K562 (cell line): ENCODE results near the gene DOK3. TPM values are rescaled to one million over a fixed set of nuclear protein-coding genes. Genes with fewer than 3 reads are reported as not detected.

Experiments
- DACH1 ChIP-seq: fragments of 450-650 bp; IDR thresholded peaks from 2 replicates; pipeline ENCODE4 v1.6.1; 2018; ENCODE audit not compliant: partially characterized antibody
- FIP1L1 ChIP-seq: fragments of 200-400 bp; formaldehyde crosslinking; IDR thresholded peaks from 2 replicates; pipeline ENCODE4 v1.6.1; 2018; ENCODE audit warnings: mild to moderate bottlenecking, low read depth, low read length; ENCODE audit not compliant: poor library complexity, severe bottlenecking
- HIVEP1 ChIP-seq: fragments of 250-450 bp; sonication (Bioruptor Pico); IDR thresholded peaks from 2 replicates; pipeline ENCODE4 v1.4.0; 2020; ENCODE audit warnings: mild to moderate bottlenecking
- KLF1 ChIP-seq: fragments of 450-650 bp; IDR thresholded peaks from 2 replicates; pipeline ENCODE4 v1.6.1; 2016; ENCODE audit warnings: missing genetic modification characterization, missing compliant biosample characterization
- OTX1 ChIP-seq: fragments of 450-650 bp; formaldehyde crosslinking; IDR thresholded peaks from 2 replicates; pipeline ENCODE4 v1.4.0; 2022; ENCODE audit warnings: mild to moderate bottlenecking
- RBM22 ChIP-seq: fragments of 200-400 bp; formaldehyde crosslinking; IDR thresholded peaks from 2 replicates; pipeline ENCODE4 v1.6.1; 2018; ENCODE audit warnings: low read length, low read depth; ENCODE audit not compliant: poor library complexity, severe bottlenecking
- TCF7 ChIP-seq: sonication (generic); IDR thresholded peaks from 2 replicates; pipeline ENCODE4 v1.6.1; 2016; ENCODE audit warnings: antibody characterized with exemption, borderline replicate concordance
- TEAD1 ChIP-seq, 2 experiments: fragments of 450-650 bp in 1 of 2; sonication (generic) in 1 of 2; formaldehyde crosslinking; IDR thresholded peaks; 2 replicates each; pipeline versions ENCODE4 v1.4.0 to v1.8.0; 2020 to 2022; ENCODE audit warnings: mild to moderate bottlenecking in 2 of 2, missing genetic modification reagents in 1 of 2
- ZNF232 ChIP-seq: sonication (generic); formaldehyde crosslinking; IDR thresholded peaks from 2 replicates; pipeline ENCODE4 v1.8.0; 2022; ENCODE audit warnings: mild to moderate bottlenecking, missing genetic modification reagents
- ZNF316 ChIP-seq: fragments of 450-650 bp; IDR thresholded peaks from 2 replicates; pipeline ENCODE4 v1.6.1; 2016
- ZNF586 ChIP-seq: fragments of 450-650 bp; formaldehyde crosslinking; conservative IDR thresholded peaks from 2 replicates; pipeline ENCODE4 v1.4.0; 2020; ENCODE audit warnings: mild to moderate bottlenecking, moderate library complexity
- ZNF75A ChIP-seq: fragments of 450-650 bp; formaldehyde crosslinking; IDR thresholded peaks from 2 replicates; pipeline ENCODE4 v1.4.0; 2020; ENCODE audit warnings: mild to moderate bottlenecking
- polyA plus RNA-seq, 8 experiments: library from polyadenylated mRNA; depleted of rRNA in 4 of 8; stranded (reverse) in 5 of 8; unstranded in 3 of 8; fragments of >200 nt; fragmentation: Nextera tagmentation in 2 of 8; fragmentation: Illumina TruSeq in 1 of 8; extraction: Ambion mirVana in 2 of 8; extraction: Trizol in 1 of 8; gene quantifications; 2 replicates each; pipeline versions ENCODE4 v1.2.1 to v1.2.3, GENCODE V29; 2011 to 2014; ENCODE audit warnings: inconsistent platforms in 1 of 8, missing spikeins in 1 of 8
- total RNA-seq, 7 experiments: library from RNA; depleted of rRNA in 6 of 7; stranded (reverse); fragments of >200 nt in 6 of 7; fragmentation: Illumina TruSeq in 2 of 7; extraction: Trizol in 2 of 7; gene quantifications; 2 replicates each; pipeline versions ENCODE4 v1.2.1 to v1.2.3, GENCODE V29; 2011 to 2021; ENCODE audit warnings: low replicate concordance in 1 of 7
- TF ChIP-seq, protein P1 (sequence below): fragments of 250-450 bp; sonication (Bioruptor Pico); IDR thresholded peaks from 2 replicates; pipeline ENCODE4 v1.8.0; 2021; ENCODE audit warnings: borderline replicate concordance, mild to moderate bottlenecking, moderate library complexity; ENCODE audit not compliant: poor library complexity, severe bottlenecking
- TF ChIP-seq, protein P2 (sequence below): fragments of 200-600 bp; sonication (generic); IDR thresholded peaks from one replicate; pipeline ENCODE4 v1.6.1; 2012; ENCODE audit warnings: mild to moderate bottlenecking, low read depth, low read length, inconsistent platforms
- TF ChIP-seq, protein P3 (sequence below): fragments of 450-650 bp; IDR thresholded peaks from 2 replicates; pipeline ENCODE4 v1.6.1; 2016

DOK3 gene
- total and polyA plus RNA-seq, 9 of the 15 experiments (the other 6 are each of a cell fraction or from before 2014, with no cell fraction given) = 1.3 to 23.0 (median 8.0) TPM

DNA sequence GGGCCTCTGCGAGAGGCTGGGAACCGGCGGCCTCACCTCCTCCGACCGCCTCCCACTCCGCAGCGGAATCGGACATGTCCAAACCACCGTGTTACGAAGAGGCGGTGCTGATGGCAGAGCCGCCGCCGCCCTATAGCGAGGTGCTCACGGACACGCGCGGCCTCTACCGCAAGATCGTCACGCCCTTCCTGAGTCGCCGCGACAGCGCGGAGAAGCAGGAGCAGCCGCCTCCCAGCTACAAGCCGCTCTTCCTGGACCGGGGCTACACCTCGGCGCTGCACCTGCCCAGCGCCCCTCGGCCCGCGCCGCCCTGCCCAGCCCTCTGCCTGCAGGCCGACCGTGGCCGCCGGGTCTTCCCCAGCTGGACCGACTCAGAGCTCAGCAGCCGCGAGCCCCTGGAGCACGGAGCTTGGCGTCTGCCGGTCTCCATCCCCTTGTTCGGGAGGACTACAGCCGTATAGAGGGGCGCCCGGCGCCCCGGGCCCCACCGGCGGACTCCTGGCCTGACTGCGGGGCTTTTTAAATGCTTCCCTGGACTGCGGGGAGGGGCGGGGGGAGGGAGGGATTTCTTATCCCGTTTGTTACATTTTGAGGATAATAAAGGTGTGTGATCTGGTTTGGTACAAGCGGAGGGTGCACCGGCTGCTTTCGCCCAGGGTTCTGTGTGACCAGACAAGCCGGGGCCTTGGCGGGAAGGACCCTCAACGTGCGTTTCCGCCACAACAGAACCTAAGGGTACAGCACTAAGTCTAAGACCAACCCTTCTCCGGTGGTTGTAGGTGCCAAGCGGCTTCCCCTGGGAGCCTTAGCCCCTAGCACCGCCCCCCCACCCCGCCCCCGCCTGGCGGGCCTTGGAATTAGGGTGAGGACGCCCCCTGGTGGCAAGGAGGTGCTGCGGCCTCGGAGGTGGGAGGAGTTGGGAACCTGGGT lies 53.7 kb downstream of the DOK3 start (continued):
- TF ChIP-seq TEAD1 (CRISPR knock-in tag; IDR thresholded peaks at IDR 0.05) (peak in 1 of 2 experiments; percentile 17; a peak in 1 of 4 replicates), ZNF75A (no peak), ZNF232 (CRISPR knock-in tag) (0 out of 2 replicates have a peak, but pooled peaks have one; percentile 51), DACH1 (no peak), ZNF316 (no peak), FIP1L1 (peak; percentile 63), TCF7 (0 out of 2 replicates have a peak, but pooled peaks have one; percentile 20), RBM22 (peak; percentile 2), ZNF586 (CRISPR knock-in tag) (no peak), KLF1 (tag) (no peak; the same call in none of the 2 replicates), OTX1 (no peak), HIVEP1 (CRISPR knock-in tag) (no peak)
- TF ChIP-seq, protein P1, sequence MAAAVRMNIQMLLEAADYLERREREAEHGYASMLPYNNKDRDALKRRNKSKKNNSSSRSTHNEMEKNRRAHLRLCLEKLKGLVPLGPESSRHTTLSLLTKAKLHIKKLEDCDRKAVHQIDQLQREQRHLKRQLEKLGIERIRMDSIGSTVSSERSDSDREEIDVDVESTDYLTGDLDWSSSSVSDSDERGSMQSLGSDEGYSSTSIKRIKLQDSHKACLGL (CRISPR knock-in tag) = no peak
- TF ChIP-seq, protein P2, sequence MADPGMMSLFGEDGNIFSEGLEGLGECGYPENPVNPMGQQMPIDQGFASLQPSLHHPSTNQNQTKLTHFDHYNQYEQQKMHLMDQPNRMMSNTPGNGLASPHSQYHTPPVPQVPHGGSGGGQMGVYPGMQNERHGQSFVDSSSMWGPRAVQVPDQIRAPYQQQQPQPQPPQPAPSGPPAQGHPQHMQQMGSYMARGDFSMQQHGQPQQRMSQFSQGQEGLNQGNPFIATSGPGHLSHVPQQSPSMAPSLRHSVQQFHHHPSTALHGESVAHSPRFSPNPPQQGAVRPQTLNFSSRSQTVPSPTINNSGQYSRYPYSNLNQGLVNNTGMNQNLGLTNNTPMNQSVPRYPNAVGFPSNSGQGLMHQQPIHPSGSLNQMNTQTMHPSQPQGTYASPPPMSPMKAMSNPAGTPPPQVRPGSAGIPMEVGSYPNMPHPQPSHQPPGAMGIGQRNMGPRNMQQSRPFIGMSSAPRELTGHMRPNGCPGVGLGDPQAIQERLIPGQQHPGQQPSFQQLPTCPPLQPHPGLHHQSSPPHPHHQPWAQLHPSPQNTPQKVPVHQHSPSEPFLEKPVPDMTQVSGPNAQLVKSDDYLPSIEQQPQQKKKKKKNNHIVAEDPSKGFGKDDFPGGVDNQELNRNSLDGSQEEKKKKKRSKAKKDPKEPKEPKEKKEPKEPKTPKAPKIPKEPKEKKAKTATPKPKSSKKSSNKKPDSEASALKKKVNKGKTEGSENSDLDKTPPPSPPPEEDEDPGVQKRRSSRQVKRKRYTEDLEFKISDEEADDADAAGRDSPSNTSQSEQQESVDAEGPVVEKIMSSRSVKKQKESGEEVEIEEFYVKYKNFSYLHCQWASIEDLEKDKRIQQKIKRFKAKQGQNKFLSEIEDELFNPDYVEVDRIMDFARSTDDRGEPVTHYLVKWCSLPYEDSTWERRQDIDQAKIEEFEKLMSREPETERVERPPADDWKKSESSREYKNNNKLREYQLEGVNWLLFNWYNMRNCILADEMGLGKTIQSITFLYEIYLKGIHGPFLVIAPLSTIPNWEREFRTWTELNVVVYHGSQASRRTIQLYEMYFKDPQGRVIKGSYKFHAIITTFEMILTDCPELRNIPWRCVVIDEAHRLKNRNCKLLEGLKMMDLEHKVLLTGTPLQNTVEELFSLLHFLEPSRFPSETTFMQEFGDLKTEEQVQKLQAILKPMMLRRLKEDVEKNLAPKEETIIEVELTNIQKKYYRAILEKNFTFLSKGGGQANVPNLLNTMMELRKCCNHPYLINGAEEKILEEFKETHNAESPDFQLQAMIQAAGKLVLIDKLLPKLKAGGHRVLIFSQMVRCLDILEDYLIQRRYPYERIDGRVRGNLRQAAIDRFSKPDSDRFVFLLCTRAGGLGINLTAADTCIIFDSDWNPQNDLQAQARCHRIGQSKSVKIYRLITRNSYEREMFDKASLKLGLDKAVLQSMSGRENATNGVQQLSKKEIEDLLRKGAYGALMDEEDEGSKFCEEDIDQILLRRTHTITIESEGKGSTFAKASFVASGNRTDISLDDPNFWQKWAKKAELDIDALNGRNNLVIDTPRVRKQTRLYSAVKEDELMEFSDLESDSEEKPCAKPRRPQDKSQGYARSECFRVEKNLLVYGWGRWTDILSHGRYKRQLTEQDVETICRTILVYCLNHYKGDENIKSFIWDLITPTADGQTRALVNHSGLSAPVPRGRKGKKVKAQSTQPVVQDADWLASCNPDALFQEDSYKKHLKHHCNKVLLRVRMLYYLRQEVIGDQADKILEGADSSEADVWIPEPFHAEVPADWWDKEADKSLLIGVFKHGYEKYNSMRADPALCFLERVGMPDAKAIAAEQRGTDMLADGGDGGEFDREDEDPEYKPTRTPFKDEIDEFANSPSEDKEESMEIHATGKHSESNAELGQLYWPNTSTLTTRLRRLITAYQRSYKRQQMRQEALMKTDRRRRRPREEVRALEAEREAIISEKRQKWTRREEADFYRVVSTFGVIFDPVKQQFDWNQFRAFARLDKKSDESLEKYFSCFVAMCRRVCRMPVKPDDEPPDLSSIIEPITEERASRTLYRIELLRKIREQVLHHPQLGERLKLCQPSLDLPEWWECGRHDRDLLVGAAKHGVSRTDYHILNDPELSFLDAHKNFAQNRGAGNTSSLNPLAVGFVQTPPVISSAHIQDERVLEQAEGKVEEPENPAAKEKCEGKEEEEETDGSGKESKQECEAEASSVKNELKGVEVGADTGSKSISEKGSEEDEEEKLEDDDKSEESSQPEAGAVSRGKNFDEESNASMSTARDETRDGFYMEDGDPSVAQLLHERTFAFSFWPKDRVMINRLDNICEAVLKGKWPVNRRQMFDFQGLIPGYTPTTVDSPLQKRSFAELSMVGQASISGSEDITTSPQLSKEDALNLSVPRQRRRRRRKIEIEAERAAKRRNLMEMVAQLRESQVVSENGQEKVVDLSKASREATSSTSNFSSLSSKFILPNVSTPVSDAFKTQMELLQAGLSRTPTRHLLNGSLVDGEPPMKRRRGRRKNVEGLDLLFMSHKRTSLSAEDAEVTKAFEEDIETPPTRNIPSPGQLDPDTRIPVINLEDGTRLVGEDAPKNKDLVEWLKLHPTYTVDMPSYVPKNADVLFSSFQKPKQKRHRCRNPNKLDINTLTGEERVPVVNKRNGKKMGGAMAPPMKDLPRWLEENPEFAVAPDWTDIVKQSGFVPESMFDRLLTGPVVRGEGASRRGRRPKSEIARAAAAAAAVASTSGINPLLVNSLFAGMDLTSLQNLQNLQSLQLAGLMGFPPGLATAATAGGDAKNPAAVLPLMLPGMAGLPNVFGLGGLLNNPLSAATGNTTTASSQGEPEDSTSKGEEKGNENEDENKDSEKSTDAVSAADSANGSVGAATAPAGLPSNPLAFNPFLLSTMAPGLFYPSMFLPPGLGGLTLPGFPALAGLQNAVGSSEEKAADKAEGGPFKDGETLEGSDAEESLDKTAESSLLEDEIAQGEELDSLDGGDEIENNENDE = no peak
- TF ChIP-seq, protein P3, sequence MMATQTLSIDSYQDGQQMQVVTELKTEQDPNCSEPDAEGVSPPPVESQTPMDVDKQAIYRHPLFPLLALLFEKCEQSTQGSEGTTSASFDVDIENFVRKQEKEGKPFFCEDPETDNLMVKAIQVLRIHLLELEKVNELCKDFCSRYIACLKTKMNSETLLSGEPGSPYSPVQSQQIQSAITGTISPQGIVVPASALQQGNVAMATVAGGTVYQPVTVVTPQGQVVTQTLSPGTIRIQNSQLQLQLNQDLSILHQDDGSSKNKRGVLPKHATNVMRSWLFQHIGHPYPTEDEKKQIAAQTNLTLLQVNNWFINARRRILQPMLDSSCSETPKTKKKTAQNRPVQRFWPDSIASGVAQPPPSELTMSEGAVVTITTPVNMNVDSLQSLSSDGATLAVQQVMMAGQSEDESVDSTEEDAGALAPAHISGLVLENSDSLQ = no peak
